ENCODE measurements around the gene CLDN7.

- TF ChIP-seq CTCF (IDR thresholded peaks at IDR 0.05; ENCODE audit: low read depth, low read length) (no peak), EZH2phosphoT487 (IDR thresholded peaks at IDR 0.05; ENCODE audit: low read depth) (no peak)
Observed at GRCh38 chr17:7304179-7304578, 41.9 kb upstream of the CLDN7 start.
